NCI-H1092 treated with DMSO at 0.1 percent for 48 hours (cell line): ENCODE results near the gene FSD1.
A peak's percentile ranks its signal among the peaks of the same experiment; 100 is the strongest.
"Not testable (repeated sequence)": the region's sequence is repeated elsewhere in the genome, so short reads cannot be mapped to it uniquely, and the experiment has no call there.

Source experiments
- DNase-seq: peaks from one replicate; lab custom pipeline; 2025; lab: John Stamatoyannopoulos, UW

Gene FSD1

DNA sequence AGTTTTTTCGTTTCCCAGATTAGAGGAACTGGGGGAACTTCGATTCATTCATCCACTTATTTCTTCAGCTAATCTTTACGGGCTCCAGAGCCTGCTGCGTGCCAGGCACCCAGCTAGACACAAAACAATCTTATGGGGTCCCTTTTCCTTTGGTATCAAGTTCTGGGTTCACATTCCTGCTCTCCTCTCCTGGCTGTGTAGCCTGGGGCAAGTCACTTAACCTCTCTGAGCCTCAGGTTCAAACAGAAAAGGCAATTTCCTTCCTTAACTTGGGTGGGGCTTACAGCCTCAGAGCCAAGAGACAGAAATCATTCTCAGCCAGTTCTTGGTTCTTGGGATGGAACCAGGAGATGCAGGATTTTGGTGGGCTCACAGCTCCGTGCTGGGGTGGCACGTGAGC, 19.4 kb upstream of the FSD1 start:
- DNase-seq: no peak

DNA sequence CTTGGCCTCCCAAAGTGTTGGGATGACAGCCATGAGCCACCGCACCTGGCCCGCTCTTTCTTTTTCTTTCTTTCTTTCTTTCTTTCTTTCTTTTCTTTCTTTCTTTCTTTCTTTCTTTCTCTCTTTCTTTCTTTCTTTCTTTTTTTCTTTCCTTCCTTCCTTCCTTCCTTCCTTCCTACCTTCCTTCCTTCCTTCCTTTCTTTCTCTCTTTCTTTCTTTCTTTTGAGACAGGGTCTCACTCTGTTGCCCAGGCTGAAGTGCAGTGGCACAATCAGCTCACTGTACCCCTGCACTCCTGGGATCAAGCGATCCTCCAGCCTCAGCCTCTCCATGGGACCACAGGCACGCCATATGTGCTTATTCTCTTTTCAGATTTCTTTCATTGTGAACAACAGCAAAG, 18.3 kb upstream of the FSD1 start:
- not testable (repeated sequence) for DNase-seq

DNA sequence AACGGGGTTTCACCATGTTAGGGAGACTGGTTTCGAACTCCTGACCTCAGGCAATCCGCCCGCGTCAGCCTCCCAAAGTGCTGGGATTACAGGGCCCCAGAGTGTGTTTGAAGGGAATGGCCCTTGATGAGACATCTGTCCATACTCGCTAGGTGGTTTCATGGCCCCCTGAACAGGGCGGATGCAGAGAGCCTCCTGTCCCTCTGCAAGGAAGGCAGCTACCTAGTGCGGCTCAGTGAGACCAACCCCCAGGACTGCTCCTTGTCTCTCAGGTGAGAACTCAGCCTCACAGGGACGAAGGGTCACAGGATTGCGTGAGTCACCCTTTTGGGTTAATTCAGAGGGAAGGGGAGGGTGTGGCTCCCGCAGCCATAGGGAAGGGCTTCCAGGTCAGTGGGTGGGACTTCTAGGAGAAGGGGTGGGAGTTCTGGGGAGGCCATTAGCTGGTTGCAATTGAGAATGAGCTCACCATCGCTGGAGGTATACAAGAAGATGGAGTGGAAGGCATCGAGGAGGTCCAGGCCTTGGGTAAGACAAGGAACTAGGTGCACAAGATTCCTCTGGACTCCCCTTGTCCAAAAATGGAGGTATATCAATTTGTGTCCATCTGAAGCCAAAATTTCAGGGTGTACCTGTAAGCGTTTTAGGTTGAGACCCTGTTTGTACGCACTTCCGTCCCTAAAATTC, 16.2 kb upstream of the FSD1 start:
- DNase-seq: no peak

DNA sequence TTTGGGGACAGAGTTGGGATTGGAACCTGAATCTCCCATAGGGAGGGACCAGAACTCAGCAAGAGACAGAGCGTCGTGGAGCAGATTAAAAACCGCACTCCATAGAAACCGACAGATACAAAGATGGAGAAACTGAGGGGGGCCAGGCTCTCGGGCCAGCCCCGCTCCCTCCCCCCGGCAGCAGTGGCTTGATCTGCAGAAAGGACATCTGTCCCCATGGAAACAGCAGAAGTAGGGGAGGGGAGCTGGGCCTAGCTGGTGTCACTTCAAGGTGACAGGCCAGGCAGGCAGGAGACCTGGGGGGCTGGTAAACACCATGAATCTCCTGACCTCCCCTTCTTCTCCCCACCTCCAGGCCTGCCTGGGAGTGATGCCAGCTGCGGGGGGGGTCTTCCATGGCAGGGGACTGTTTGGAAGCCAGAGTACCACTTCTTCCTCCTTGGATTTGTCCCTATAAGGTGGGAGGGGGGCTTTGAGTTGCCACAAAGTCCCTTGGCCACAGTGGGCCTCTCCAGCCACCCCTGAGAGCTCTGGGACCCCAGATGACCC, 13.1 kb upstream of the FSD1 start:
- DNase-seq: no peak

DNA sequence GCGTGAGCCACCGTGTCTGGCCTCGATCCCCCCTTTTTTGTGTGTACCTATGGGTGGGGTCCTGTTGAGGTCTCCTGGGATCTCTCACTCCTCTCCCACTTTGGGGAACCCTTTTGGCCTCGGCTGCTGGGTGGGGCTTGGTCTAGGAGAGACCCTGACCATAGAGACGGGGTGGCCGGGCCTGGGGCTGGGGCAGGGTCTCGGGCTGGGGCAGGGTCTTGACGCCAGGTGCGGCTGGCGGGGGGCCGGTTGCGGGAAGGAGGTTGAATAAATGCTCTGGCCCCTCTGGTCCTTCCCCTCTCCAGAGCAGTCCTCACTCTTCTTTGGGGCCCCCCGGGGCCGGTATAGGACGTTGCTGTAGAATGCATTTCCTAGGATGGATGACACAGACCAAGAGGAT, 11.9 kb upstream of the FSD1 start:
- no peak for DNase-seq

DNA sequence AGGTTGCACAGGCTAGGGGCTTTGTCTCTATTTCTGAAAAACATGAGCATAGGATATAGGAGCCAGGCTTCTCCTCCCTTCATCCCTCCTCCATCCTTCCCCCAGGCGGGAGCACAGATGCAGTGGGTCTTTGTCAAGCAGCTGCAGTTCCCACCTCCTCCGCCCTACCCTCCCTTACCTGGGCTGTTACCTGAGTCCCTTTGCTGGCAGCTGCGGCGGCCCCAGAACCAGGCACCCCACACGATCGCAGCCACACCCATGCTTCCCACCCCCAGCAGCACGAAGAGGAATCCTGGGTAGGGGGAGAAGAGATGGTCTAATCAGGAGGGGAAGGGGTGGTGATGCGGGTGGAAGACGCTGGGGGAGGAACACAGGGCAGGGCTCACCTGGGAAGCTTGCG, 10.0 kb upstream of the FSD1 start:
- DNase-seq: no peak

DNA sequence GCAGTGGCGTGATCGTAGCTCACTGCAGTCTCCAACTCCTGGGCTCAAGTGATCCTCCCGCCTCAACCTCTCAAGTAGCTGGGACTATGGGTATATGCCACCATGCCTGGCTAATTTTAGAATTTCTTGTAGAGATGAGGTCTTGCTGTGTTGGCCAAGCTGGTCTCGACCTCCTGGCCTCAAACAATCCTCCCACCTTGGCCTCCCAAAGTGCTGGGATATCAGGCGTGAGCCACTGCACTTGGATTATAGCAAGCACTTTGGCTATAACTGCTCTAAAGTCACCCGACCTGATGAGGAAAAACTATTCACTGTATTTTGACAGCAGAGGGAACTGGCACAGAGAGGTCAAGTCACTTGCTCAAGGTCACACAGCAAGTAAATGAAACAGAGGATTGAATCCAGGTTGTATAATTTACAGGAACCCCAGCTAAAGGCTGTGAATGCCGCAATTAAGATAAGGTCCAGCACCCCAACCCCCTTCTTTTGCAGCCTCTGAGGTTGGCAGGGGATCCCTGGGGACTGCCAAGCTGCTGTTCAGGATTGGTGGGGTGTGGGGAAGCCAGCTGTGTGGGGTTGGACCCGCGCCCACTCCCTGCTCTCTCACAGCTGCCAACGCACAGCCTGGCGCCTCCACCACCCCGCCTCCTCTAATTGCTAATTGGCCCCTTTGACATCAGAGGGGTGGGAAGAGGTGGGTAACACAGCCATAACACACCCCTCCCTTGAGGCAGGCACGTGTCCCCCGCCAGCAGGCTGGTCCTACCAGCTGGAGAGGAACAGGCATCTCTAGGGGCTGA, 8.2 kb upstream of the FSD1 start:
- peak; percentile 61 for DNase-seq

DNA sequence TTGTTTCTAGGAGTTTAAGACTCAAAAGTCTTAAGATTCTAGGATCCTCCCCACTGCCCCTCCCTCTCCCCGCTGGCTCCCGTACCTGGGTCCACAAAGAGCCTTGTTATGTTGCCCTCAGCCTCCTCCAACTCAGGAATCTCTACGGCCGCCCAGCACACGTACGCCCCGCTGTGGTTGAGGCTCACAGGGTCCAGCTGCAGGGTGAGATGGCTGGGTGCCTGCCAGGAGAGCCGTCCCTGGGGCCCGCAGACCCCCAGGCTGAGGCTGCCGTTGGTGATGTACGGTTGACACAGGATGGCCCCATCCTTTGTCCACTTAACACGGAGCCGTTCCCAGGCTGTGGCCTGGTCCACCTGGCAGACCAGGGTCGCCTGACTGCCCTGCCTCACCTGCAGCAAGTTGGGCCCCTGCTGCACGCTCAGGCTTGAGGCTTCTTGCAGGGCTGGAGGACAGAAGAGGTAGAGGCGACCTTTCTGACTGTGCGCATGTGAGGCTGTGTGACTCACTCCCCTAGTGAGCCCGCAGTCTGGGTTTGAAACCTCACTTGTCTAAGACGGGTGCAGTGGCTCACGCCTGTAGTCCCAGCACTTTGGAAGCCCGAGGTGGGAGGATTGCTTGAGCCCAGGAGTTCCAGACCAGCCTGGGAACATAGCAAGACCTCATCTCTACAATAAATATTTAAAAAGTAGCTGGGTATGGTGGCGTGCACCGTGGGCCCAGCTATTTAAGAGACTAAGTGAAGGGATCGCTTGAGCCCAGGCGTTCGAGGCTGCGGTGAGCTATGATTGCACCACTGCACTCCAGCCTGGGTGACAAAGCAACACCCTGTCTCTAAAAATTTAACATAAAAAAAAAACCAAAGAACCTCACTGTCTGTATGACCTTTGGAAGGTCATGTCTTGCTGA, 6.2 kb upstream of the FSD1 start:
- no peak for DNase-seq

DNA sequence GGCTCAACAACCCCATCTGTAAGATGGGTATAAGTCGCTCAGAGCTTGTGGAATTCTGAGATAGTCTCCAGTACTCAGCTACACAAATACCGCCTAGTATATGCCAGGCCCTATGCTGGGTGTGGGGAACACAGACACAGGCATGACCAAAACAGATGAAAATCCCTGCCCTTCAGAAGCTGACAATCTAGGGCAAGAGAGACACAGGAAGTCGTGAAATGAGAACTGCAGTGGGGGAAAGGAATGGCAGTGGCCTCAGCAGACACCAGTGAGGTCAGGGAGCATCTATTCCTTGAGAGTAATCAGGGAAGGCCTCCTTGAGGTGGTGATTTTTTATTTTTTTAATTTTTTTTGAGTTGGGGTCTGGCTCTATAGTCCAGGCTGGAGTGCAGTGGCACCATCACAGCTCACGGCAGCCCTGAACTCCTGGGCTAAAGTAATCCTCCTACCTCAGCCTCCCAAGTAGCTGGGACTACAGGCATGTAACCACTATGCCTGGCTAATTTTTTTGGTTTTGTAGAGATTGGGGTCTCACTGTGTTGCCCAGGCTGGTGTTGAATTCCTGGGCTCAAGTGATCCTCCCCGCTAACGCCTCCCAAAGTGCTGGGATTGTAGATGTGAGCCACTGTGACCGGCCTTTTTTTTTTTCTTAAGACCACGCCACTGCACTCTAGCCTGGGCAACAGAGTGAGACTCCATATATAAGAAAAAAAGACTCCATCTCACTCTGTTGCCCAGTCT, 5.4 kb upstream of the FSD1 start:
- DNase-seq: no peak

DNA sequence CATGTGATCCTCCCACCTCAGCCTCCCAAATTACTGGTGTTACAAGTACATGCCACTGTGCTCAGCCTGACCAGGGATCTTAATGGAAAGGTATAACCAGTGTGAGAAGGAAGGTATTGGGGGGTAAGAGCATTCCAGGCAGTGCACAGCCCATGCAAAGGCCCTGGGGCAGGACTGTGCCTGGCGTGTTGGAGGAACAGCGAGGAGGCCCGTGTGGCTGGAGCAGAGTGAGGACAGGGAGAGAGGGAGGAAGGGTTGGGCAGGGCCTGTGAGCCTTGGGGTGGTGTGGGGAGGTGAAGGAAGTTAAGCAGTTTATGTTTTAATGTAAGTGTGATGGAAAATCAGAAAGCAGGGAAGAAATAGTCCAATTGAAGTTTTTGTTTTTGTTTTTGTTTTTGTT, 3.8 kb upstream of the FSD1 start:
- no peak for DNase-seq

DNA sequence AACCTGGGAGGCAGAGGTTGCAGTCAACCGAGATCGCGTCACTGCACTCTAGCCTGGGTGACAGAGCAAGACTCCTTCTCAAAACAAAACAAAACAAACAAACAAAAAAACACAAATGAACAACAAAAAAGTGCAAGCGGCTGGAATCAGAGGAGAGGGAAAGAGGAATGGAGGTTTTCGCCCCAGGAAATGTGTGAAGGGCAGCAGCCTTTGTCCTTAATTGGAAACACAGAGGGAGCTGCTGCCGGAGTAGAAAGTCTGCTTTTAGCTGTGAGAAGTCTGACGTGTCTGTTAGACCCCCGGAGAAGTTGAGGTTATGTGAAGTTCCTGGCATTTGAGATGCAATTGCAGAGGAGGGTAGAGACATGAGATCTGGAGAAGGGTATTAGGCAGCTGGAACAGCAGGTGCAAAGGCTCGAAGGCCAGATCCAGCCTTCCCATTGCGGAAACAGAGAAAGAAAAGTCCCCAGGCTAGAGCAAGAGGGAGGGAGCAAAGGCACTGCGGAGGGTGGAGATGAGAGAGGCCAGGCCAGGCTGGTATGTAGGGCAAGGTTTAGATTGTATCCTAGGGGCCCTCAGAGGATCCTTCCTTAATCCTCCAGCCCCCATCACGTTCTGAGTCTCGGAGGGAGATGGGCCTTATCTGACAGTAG, 2.7 kb upstream of the FSD1 start:
- no peak for DNase-seq

DNA sequence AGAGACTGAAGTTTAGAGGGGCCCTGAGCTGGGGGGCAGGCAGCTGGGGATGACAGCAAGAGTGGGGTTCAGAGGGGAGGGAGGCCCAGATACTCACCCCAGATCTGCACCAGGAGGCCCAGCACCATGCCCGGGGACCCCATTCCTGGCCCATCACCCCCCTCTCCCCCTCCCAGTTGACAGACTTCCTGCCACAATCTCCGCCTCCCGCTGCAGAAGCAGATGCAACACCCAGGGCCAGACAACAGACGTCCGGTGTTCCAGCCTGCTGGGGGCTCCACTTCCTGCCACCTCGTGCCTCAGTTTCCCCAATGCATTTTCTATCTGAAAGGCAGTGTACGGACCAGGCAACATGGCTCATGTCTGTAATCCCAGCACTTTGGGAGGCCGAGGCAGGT, 2.2 kb upstream of the FSD1 start, which contains the start of gene TMIGD2:
TMIGD2 (minus strand) TSS at position 147 of the 398 bp plus-strand sequence; CDS start at position 143, 4 bp downstream.
- DNase-seq: no peak

DNA sequence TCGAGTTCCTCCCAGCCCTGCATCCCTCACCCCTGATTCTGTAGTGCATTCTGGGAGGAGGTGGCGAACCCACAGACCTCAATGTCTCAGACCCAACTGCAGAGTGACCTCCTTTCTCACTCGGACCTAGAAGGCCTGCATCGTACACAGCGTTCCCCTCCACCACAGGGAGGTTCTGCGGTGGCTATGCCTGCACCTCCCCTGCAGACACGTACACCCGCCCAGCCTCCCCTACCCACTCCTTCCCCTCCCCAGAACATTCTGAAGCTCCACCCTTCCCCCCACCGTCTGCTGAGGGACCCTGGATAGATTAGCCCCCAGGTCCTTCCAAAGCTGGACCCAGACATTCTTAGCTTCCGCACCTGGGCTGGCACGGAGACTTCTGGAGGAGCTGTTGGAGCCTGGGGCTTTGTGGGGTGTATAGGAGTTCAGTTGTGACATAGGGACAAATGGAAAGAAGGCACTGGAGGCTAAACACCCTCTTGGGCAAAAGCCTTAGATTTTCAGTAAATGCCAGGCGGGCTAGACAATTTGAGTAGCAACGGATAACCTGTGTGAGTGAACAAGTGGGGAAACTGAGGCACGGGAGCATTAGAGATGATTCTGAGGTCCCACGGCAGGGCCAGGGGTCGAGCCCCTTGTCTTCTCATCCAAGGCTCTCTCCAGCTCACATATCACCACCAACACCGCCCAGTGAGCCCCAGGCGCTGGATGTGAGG, 420 bp upstream of the FSD1 start:
- DNase-seq: no peak

DNA sequence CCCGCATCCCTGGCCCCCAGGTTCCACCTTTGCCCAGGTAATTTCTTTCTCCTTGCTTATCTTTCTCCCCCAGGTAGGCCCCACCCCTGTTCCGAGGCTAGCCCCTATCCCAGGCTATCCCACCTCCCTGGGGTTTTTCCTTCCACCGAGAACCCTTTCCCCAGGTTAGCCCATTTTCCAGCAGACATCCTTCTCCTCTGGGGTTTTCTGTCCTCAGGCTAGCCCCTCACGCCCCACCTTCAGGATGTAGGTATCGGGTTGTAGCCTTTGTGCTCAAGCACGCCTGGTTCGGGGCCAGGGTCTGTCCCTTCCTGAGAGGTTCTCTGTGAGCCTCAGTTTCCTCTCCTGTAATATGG, 837 bp downstream of the FSD1 start:
- DNase-seq: no peak

DNA sequence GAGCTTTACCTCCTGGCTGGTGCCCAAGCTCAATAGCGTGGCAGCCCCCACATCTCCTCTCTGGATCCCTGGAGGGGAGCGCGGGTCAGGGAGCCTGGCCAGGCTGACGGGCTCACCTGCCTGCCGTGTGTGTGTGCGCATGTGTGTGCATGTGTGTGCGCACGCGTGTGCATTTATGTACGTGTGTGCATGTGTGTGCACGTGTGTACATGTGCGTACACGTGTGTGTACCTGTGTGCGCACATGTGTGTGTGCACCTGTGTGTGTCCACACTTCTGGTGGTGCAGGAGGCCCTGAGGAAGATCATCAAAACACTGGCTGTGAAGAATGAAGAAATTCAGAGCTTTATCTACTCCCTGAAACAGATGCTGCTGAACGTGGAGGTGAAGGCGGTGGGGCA, 1.3 kb downstream of the FSD1 start:
- no peak for DNase-seq

DNA sequence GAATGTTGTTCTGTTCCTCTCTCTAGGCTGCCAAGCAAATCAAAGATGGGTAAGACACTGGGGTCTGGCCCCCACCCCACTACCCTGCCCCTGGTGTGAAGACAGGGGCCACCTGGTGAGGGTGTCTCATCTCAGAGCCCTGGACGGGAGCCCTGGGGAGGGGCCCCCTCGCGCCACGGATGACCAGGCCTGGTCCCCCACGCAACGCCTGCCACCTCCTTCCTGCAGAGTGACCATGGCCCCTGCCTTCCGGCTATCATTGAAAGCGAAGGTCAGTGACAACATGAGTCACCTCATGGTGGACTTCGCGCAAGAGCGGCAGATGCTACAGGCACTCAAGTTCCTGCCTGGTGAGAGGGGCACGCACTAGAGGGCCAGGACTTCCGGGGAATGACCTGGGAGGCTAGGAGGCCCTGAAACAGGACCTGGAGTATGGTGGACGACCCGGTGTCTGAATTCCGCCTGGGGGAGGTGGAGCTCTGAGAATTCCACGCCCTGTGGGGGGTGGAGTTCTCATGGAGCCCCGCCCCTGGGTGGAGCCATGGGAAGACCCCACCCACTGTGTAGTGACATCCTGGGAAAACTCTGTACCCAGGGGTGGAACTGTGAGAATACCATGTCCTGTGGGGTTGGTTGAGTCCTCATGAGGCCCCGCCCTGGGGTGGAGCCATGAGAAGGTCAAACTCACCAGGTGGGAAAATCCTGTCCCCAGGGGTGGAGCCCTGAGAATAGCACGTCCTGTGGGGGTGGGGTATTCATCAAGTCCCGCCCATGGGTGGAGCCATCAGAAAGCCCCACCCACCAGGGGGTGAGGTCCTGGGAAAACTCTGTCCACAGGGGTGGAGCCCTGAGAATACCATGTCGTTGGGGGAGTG, 6.1 kb downstream of the FSD1 start:
- DNase-seq: no peak

DNA sequence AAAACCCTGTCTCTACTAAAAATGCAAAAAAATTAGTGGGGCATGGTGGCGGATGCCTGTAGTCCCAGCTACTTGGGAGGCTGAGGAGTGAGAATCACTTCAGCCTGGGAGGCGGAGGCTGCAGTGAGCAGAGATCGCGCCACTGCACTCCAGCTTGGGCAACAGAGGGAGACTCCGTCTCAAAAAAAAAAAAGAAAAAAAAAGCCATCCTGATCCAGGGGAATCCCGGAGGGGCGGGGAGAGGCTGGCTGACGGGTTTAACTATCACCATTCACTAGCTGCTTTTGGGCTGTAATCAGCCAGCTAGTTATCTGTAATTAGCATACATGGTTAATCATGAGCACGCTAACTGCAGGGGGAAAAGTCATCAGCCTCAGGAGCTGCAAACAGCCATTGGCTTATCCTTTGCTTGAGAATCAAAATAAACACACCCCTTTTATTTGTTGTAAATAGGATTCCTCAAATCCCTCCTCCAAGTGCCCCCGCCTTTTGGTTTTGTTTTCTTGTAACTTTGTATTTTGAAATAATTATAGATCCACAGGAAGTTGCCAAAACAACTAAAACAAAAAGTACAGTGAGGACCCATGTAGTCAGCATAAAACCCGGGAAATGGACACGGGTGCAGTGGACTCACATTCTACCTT, 9.6 kb downstream of the FSD1 start:
- no peak for DNase-seq

DNA sequence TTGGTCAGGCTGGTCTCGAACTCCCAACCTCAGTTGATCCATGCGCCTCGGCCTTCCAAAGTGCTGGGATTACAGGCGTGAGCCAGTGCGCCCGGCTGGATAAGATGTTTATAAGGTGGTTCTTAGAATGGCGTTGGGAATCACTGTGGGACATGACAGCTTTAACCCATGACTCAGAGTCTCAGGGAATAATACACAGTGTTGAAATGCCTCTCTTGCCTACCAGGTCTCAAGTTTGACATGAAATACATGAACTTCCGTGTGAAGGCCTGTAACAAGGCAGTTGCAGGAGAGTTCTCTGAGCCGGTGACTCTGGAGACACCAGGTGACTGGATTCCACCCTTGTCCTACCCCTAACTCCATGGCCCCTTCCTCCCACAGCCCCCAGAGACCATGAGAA, 12.6 kb downstream of the FSD1 start:
- DNase-seq: no peak

DNA sequence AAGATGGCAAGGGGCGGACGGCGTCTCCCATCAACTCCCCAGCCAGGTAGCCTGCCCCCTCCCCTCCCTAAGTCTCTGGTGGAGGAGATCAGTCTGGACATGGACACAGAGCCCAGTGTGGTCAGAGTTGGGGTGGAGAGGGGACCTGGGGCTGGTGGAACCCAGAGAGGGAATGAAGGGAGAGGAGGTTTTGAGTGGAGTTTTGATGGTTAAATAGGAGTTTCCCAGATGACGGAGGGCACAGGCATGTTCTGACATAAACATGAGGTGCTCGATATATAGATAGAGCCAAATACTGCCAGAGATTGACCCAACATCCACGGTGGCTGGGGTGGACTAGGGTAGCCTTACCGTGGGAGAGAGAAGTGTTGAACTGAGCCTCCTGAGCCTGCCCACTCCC, 14.1 kb downstream of the FSD1 start:
- DNase-seq: no peak
